ENCODE measurements around the gene KDM3A.

The KDM3A gene, protein sequence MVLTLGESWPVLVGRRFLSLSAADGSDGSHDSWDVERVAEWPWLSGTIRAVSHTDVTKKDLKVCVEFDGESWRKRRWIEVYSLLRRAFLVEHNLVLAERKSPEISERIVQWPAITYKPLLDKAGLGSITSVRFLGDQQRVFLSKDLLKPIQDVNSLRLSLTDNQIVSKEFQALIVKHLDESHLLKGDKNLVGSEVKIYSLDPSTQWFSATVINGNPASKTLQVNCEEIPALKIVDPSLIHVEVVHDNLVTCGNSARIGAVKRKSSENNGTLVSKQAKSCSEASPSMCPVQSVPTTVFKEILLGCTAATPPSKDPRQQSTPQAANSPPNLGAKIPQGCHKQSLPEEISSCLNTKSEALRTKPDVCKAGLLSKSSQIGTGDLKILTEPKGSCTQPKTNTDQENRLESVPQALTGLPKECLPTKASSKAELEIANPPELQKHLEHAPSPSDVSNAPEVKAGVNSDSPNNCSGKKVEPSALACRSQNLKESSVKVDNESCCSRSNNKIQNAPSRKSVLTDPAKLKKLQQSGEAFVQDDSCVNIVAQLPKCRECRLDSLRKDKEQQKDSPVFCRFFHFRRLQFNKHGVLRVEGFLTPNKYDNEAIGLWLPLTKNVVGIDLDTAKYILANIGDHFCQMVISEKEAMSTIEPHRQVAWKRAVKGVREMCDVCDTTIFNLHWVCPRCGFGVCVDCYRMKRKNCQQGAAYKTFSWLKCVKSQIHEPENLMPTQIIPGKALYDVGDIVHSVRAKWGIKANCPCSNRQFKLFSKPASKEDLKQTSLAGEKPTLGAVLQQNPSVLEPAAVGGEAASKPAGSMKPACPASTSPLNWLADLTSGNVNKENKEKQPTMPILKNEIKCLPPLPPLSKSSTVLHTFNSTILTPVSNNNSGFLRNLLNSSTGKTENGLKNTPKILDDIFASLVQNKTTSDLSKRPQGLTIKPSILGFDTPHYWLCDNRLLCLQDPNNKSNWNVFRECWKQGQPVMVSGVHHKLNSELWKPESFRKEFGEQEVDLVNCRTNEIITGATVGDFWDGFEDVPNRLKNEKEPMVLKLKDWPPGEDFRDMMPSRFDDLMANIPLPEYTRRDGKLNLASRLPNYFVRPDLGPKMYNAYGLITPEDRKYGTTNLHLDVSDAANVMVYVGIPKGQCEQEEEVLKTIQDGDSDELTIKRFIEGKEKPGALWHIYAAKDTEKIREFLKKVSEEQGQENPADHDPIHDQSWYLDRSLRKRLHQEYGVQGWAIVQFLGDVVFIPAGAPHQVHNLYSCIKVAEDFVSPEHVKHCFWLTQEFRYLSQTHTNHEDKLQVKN (N-terminal part only)

GRCh38 chr2:86440631-86441391, at the start of gene KDM3A:
Gene KDM3A, plus strand, starts transcription at chr2:86441371. Its CDS starts 677 bp downstream, at chr2:86442048.
- DNase-seq, result peak; percentile 99

GRCh38 chr2:86392873-86393518, 48.2 kb upstream of the KDM3A start:
- no peak for DNase-seq

GRCh38 chr2:86393521-86394491, 47.4 kb upstream of the KDM3A start:
- peak; percentile 40 to 67 for DNase-seq

GRCh38 chr2:86396291-86396785, 44.8 kb upstream of the KDM3A start:
- DNase-seq, result peak; percentile 16 to 44

- DNase-seq, result no peak
Measured at GRCh38 chr2:86397986-86398385, 43.2 kb upstream of the KDM3A start.

- peak; percentile 29 to 35 for DNase-seq
Measured at GRCh38 chr2:86398500-86399474, 42.4 kb upstream of the KDM3A start.

DNA sequence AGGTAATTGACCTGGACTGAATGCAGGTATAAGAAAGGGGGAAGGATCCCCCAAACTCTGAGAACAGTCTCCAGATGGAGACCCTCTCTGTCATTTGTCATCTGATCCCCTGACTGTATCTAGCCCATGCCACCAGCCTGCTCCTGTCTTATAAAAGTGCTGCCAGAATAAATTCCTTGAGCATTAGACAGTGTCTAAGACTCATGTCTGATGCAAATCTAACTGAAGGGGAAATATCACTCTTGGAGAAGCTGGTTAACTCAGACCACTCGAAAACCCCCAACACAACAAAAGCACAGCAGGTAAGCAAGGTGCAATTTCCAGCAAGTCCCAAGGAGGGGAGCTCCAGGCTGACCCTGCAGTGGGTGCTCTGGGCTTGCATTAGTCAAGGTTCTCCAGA, 40.9 kb upstream of the KDM3A start:
- DNase-seq, result no peak

DNA sequence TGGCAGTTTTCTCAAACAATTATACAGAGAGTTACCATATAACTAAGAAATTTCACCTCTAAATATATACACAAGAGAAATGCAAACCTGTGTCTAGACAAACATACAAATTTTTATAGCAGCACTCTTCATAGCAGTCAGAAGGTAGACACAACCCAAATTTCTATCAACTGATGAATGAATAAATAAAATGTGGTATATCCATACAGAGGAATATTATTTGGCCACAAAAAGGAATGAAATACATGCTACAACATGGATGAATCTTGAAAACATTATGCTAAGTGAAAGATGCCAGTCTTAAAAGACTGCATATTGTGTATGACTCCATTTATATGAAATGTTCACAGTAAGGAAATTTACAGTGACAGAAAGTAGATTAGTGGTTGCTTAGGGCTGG, 30.6 kb upstream of the KDM3A start:
- DNase-seq, result no peak

- DNase-seq, result no peak
Measured at GRCh38 chr2:86411396-86411795, 29.8 kb upstream of the KDM3A start.

DNA sequence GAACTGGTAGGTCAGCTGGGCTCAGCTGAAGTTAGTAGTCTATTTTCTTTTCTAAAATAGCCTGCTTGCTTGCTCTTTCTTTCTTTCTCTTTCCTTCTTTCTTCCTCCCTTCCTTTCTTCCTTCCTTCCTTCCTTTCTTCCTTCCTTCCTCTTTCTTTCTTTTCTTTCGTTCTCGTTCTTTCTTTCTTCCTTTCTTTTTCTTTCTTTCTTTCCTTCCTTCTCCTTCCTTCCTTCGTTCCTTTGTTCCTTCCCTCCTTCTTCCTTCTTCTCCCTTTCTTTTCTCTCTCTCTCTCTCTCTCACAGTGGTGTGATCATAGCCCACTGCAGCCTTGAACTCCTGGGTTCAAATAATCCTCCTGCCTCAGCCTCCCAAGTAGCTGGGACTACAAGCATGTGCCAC, 29.2 kb upstream of the KDM3A start:
- DNase-seq, result no peak

- no peak for DNase-seq
Measured at GRCh38 chr2:86413296-86414094, 27.7 kb upstream of the KDM3A start.

DNA sequence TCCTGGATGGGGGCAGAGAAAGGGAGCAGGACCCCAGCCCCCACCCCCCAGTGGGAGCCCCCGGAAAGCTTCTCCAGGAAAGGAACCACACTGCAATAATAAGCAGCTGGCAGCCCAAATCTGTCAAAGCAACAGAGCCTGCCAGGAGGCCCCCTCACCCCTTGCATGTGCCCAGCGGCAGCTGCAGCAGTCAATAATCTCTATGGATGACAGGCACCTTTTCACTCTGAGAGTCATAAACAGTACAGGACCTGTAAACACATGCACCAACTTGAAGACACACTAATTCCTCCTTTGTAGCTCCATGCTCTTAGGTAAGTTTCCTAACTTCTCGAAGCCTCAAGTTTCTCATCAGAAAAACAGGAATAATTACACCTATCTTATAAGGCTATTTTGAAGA, 26.2 kb upstream of the KDM3A start:
- DNase-seq, result no peak

- DNase-seq, result peak in 1 of 2 donors; percentile 10
Measured at GRCh38 chr2:86416146-86416545, 25.0 kb upstream of the KDM3A start.

DNA sequence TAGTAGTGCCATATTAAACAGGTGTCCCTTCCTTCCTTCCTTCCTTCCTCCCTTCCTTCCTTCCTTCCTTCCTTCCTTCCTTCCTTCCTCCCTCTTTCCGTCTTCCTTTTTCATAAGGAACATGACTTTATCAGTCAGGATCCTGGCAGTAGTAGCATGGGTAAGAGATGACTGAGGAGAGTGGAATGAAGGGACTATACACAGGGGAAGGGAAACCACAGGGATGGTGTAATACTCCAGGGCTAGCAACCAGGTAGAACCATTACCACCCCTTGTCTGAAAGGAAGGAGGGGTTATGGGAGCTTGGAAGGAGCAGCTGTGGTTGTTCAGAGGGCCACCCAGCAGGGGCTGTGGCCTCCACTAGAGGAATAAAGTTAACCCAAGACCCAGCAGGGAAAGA, 23.2 kb upstream of the KDM3A start:
- DNase-seq, result no peak

DNA sequence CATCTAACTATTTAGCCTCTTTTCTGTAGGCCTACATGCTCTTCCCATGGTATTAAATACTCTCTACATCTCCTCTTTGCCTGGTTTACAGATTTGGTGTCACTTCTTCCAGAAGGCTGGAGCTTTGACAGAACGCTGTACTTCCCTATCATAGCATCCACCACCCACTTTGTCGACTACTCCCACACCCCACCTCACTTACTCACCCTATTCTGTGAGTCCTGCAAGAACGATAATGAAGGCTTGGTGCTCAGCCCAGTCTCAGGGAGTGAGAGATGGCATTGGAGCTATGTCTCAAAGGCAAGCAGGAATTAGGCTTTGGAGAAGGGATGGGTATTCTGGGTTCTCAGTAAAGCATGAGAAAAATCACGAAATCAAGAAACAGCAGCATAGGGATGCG, 20.3 kb upstream of the KDM3A start:
- DNase-seq, result peak; percentile 32 to 35

DNA sequence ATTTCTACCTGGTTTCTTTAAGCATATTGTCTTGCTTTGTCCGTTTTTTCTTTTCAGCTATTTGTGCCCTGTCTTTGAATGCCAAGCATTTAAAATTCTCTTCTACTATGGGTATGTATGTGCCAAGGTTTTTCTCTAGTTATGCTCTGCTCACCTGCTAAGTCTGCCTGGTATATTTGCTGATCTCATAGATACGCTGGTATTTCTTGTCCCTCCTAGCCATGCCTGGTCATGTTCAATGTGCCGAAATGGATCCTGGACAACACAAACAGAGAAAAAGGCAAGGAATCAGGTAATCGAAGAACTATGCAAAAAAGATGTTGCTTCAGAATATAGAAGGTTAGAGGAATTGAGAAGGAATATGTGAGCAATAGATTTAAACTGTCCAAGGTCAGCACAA, 14.9 kb upstream of the KDM3A start:
- DNase-seq, result no peak

- no peak for DNase-seq
Measured at GRCh38 chr2:86429335-86429734, 11.8 kb upstream of the KDM3A start.

GRCh38 chr2:86430368-86430767, 10.8 kb upstream of the KDM3A start:
- DNase-seq, result no peak
